Upper lobe of left lung (tissue), 4 donors: ENCODE results near the gene GALNT2.

Experiments
- EP300 ChIP-seq, 4 donors: sonication (generic); formaldehyde crosslinking; IDR thresholded peaks; one replicate each; pipeline ENCODE4 v1.5.1; 2017; ENCODE audit warnings: antibody characterized with exemption in 4 of 4, control low read depth in 2 of 4
- POLR2A ChIP-seq, 4 donors: fragments of 450-650 bp; IDR thresholded peaks; one replicate each; pipeline ENCODE4 v1.5.1; 2016 to 2017; ENCODE audit warnings: antibody characterized with exemption in 4 of 4, mild to moderate bottlenecking in 2 of 4
- POLR2AphosphoS5 ChIP-seq, 2 donors: sonication (generic); formaldehyde crosslinking; IDR thresholded peaks; one replicate each; pipeline ENCODE4 v1.5.1; 2017; ENCODE audit warnings: antibody characterized with exemption in 2 of 2
- TF ChIP-seq, protein P1 (sequence below), 6 experiments: fragments of 450-650 bp in 4 of 6; fragments of 200-600 bp in 2 of 6; sonication (generic) in 2 of 6; IDR thresholded peaks; one replicate each; pipeline ENCODE4 v1.5.1; 2016 to 2019; ENCODE audit warnings: antibody characterized with exemption in 6 of 6

DNA sequence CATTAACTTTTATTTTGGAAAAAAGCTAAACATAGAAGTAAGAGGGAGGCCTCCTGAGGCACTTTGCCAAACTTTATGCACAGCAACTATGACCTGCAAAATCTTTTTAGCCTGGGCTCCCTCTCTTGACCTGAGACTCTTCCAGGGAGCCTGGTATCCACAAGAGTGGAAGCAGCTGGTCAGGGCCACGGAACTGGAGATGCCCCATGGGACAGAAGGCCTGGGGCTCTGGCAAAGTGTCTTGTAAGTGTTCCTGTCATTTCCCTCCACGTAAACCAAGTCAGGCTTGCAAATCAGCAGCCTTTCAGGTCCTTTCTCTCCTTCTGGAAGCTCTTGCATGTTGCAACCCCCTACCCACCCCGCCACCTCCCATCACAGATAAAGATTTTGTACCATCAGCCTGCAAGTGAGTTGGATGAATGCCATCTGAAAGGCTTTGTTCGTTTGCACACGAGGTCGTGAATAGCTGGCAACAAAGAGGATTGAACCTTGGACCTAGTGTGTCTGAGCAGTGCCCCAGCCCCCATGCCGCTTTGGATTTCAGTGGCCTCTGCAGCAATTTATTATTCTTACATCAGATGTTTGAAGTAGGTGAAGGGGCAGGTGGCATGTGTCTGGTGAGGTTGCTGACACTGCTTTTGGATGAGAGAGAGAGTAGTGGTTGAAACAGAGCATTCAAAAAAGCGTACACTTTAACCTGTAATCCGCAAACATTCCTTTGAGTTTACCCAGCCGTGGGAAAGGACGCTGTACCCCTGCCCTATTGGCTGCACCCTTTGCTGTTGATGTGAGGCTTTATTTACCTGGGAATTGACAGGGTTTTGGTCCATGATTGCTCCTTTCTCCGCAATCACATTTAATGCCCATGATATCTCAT, 91.6 kb downstream of the GALNT2 start:
- TF ChIP-seq POLR2AphosphoS5 (IDR thresholded peaks at IDR 0.05) (no peak), EP300 (IDR thresholded peaks at IDR 0.05) (no peak), POLR2A (IDR thresholded peaks at IDR 0.05) (no peak)
- TF ChIP-seq, protein P1, sequence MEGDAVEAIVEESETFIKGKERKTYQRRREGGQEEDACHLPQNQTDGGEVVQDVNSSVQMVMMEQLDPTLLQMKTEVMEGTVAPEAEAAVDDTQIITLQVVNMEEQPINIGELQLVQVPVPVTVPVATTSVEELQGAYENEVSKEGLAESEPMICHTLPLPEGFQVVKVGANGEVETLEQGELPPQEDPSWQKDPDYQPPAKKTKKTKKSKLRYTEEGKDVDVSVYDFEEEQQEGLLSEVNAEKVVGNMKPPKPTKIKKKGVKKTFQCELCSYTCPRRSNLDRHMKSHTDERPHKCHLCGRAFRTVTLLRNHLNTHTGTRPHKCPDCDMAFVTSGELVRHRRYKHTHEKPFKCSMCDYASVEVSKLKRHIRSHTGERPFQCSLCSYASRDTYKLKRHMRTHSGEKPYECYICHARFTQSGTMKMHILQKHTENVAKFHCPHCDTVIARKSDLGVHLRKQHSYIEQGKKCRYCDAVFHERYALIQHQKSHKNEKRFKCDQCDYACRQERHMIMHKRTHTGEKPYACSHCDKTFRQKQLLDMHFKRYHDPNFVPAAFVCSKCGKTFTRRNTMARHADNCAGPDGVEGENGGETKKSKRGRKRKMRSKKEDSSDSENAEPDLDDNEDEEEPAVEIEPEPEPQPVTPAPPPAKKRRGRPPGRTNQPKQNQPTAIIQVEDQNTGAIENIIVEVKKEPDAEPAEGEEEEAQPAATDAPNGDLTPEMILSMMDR (IDR thresholded peaks at IDR 0.05), result no peak
